ENCODE measurements around the gene LARP4B.

DNA sequence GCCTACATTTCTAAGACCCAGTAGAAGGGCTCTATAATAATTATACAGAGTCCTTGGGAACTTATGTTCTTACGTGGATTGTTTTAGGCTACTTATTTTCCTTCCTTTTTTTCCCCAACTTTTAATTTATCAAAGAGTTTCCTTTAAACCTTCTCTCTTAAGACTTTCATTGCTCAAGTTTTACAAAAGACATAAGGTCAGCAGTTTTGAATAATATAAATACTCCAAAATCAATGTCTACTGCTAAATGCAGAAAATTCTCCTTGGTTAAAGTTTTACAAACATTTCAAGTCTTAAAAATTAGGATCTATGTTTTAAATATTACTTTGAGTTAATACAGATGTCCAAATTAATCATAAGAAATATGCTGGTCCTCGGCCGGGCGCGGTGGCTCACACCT, 97.0 kb downstream of the LARP4B start:
- TF ChIP-seq, protein P1, sequence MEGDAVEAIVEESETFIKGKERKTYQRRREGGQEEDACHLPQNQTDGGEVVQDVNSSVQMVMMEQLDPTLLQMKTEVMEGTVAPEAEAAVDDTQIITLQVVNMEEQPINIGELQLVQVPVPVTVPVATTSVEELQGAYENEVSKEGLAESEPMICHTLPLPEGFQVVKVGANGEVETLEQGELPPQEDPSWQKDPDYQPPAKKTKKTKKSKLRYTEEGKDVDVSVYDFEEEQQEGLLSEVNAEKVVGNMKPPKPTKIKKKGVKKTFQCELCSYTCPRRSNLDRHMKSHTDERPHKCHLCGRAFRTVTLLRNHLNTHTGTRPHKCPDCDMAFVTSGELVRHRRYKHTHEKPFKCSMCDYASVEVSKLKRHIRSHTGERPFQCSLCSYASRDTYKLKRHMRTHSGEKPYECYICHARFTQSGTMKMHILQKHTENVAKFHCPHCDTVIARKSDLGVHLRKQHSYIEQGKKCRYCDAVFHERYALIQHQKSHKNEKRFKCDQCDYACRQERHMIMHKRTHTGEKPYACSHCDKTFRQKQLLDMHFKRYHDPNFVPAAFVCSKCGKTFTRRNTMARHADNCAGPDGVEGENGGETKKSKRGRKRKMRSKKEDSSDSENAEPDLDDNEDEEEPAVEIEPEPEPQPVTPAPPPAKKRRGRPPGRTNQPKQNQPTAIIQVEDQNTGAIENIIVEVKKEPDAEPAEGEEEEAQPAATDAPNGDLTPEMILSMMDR (IDR thresholded peaks at IDR 0.05): no peak
- TF ChIP-seq POLR2A (IDR thresholded peaks at IDR 0.05): no peak

Data from testis (tissue), 2 donors.